Endothelial cell of umbilical vein (primary cell): ENCODE results near the gene KRT12. TPM values are rescaled to one million over a fixed set of nuclear protein-coding genes. Genes with fewer than 3 reads are reported as not detected.

ENCODE experiments used
- BruUV-seq: library from RNA; stranded (reverse); fragments of 400-500 nt; replicated peaks from 2 replicates; lab custom pipeline; 2021; lab: Mats Ljungman, UMichigan
- CTCF ChIA-PET: fragments of 300-600, 350-600 bp; sonication (Branson Sonifier 250); formaldehyde crosslinking; loops from one replicate; lab custom pipeline; 2021; ENCODE audit warnings: antibody characterized with exemption, inconsistent platforms; lab: Charles Lee
- POLR2A ChIA-PET: fragments of 300-600, 350-600 bp; sonication (Branson Sonifier 250); formaldehyde crosslinking; loops from one replicate; lab custom pipeline; 2021; ENCODE audit warnings: antibody characterized with exemption, inconsistent platforms; lab: Charles Lee
- DNase-seq: peaks from one replicate; pipeline ENCODE4 v3.0.0-alpha.2; 2011; ENCODE audit warnings: low read depth, low spot score
- FAIRE-seq: peaks from 2 replicates; lab custom pipeline; 2011; peaks lifted over from hg19 to GRCh38; lab: Jason Lieb, UNC
- H2AFZ ChIP-seq: 2 replicates; pipeline ENCODE4 v1.6.0; 2012; ENCODE audit warnings: low read depth, low read length, control low read depth, inconsistent platforms
- H3K27ac ChIP-seq: 2 replicates; pipeline ENCODE4 v1.5.1; 2011; ENCODE audit warnings: low read depth, mild to moderate bottlenecking, control low read depth, low read length, moderate library complexity; ENCODE audit not compliant: insufficient read depth
- H3K27me3 ChIP-seq, 2 experiments: 2 replicates each; pipeline versions ENCODE4 v1.6.0 to v1.6.1; 2011; ENCODE audit warnings: low read length in 2 of 2, mixed read lengths in 1 of 2; ENCODE audit not compliant: control insufficient read depth in 2 of 2, insufficient read depth in 2 of 2
- H3K36me3 ChIP-seq, 2 experiments: 2 replicates in 1 of 2; 3 replicates in 1 of 2; pipeline ENCODE4 v1.5.1; 2011; ENCODE audit warnings: low read length in 2 of 2, mild to moderate bottlenecking in 1 of 2, moderate library complexity in 1 of 2; ENCODE audit not compliant: control insufficient read depth in 2 of 2, insufficient read depth in 2 of 2; ENCODE audit errors: extremely low read depth in 1 of 2
- H3K4me1 ChIP-seq: 3 replicates; pipeline ENCODE4 v1.5.1; 2011; ENCODE audit warnings: mild to moderate bottlenecking, low read length; ENCODE audit not compliant: control insufficient read depth, insufficient read depth; ENCODE audit errors: extremely low read depth
- H3K4me2 ChIP-seq: 2 replicates; pipeline ENCODE4 v1.6.1; 2011; ENCODE audit warnings: low read length, control low read depth, mixed read lengths; ENCODE audit not compliant: insufficient read depth
- H3K4me3 ChIP-seq, 3 experiments: fragments of 200-600 bp in 1 of 3; sonication (generic), shearing (Covaris generic) in 1 of 3; replicated peaks in 1 of 3; 2 replicates each; pipeline ENCODE4 v1.5.1; 2011 to 2016; ENCODE audit warnings: control low read depth in 3 of 3, low read length in 3 of 3, mild to moderate bottlenecking in 2 of 3, inconsistent platforms in 1 of 3, low read depth in 1 of 3, moderate library complexity in 1 of 3; ENCODE audit not compliant: insufficient read depth in 1 of 3
- H3K79me2 ChIP-seq: 2 replicates; pipeline ENCODE4 v1.6.0; 2012; ENCODE audit warnings: low read length, inconsistent platforms; ENCODE audit not compliant: control insufficient read depth, insufficient read depth
- H3K9ac ChIP-seq: replicated peaks from 2 replicates; pipeline ENCODE3; 2011; ENCODE audit warnings: low read length, control low read depth; ENCODE audit not compliant: insufficient read depth; ENCODE audit errors: extremely low read depth
- H3K9me1 ChIP-seq: replicated peaks from 3 replicates; pipeline ENCODE4 v1.6.0; 2011; ENCODE audit warnings: mild to moderate bottlenecking, low read length; ENCODE audit not compliant: control insufficient read depth, insufficient read depth; ENCODE audit errors: extremely low read depth
- H3K9me3 ChIP-seq: replicated peaks from 2 replicates; pipeline ENCODE4 v1.5.1; 2012; ENCODE audit warnings: low read length, inconsistent platforms; ENCODE audit not compliant: control insufficient read depth, insufficient read depth
- H4K20me1 ChIP-seq: replicated peaks from 2 replicates; pipeline ENCODE3; 2011; ENCODE audit warnings: mild to moderate bottlenecking, low read length; ENCODE audit not compliant: control insufficient read depth, insufficient read depth; ENCODE audit errors: extremely low read depth
- EZH2 ChIP-seq: IDR thresholded peaks from 2 replicates; pipeline ENCODE4 v1.6.1; 2012; ENCODE audit warnings: borderline replicate concordance, low read depth, mild to moderate bottlenecking, moderate library complexity, low read length, inconsistent platforms; ENCODE audit not compliant: severe bottlenecking
- FOS ChIP-seq: IDR thresholded peaks from 2 replicates; pipeline ENCODE4 v1.6.1; 2011; ENCODE audit warnings: mild to moderate bottlenecking, low read length, moderate library complexity, borderline replicate concordance; ENCODE audit not compliant: insufficient read depth
- GATA2 ChIP-seq: IDR thresholded peaks from 2 replicates; pipeline ENCODE4 v1.7.0; 2011; ENCODE audit warnings: low read depth, mild to moderate bottlenecking, moderate library complexity, mixed read lengths, low read length; ENCODE audit not compliant: insufficient read length, insufficient read depth
- JUN ChIP-seq: IDR thresholded peaks from 2 replicates; pipeline ENCODE4 v1.6.1; 2011; ENCODE audit warnings: borderline replicate concordance, low read depth; ENCODE audit not compliant: insufficient read length, insufficient read depth
- MYC ChIP-seq: IDR thresholded peaks from one replicate; pipeline ENCODE4 v1.6.1; 2011; ENCODE audit warnings: mild to moderate bottlenecking, low read depth, low read length
- POLR2A ChIP-seq: IDR thresholded peaks from 2 replicates; pipeline ENCODE4 v1.6.1; 2012; ENCODE audit warnings: low read depth, mild to moderate bottlenecking, control low read depth, low read length
- POLR2AphosphoS5 ChIP-seq: IDR thresholded peaks from 2 replicates; pipeline ENCODE4 v1.6.1; 2012; ENCODE audit warnings: low read depth, mild to moderate bottlenecking, control low read depth, low read length, moderate library complexity; ENCODE audit not compliant: insufficient read depth
- dilution Hi-C: fragments of 300-500 bp; cut with MboI; formaldehyde crosslinking; loops from one replicate; pipeline ENCODE4 v1.15.0; 2019; ENCODE audit warnings: low sequenced_read_pairs; ENCODE audit not compliant: extremely low pct_ligation_motif_present
- intact Hi-C: fragments of 100-400 bp; cut with micrococcal nuclease; formaldehyde crosslinking; loops from one replicate; pipeline ENCODE4 v1.10.0; 2022
- polyA plus RNA-seq, 4 experiments: library from polyadenylated mRNA; depleted of rRNA in 3 of 4; stranded (reverse) in 3 of 4; unstranded in 1 of 4; fragments of >200 nt; gene quantifications; 2 replicates each; pipeline versions ENCODE4 v1.2.1 to v1.2.3, GENCODE V29; 2011 to 2012; ENCODE audit warnings: missing spikeins in 1 of 4
- total RNA-seq: library from RNA; stranded (reverse); gene quantifications from 2 replicates; pipeline ENCODE4 v1.2.3, GENCODE V29; 2021
- TF ChIP-seq, protein P1 (sequence below): IDR thresholded peaks from 2 replicates; pipeline ENCODE4 v1.6.1; 2011; ENCODE audit not compliant: insufficient read depth, insufficient read length
- TF ChIP-seq, protein P2 (sequence below), 2 donors: IDR thresholded peaks; 1 replicate in 1 of 2; 2 replicates in 1 of 2; pipeline ENCODE4 v1.5.1; 2011; ENCODE audit warnings: low read length in 2 of 2, mild to moderate bottlenecking in 2 of 2, moderate library complexity in 2 of 2, control low read depth in 1 of 2, inconsistent platforms in 1 of 2, low read depth in 1 of 2; ENCODE audit not compliant: insufficient read depth in 1 of 2; ENCODE audit errors: extremely low read depth in 1 of 2

KRT12 gene
- total and polyA plus RNA-seq, 2 donors (not counting 3 experiments of a cell fraction or from before 2014, with no cell fraction given): not detected

DNA sequence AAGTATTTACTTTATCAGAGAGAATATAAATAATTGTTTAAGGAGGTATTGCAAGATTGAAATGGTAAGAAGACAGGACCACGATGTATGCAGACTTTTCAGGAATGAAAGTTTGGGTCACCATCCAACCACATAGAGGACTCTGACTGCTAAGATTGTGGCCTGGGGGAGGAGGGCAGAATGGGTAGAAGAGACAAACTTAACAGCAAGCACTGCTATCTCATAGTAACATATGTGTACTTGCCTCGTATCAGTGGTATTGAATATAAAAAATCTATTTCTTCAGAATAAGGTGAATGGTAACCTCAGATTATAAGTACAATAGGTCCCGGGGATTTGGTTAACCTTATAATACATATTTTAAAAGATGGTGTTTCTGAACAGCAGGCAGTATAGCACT is 50.5 kb downstream of the KRT12 start:
- Histone ChIP-seq H2AFZ (no peak overlapping the region), H4K20me1 (no peaks in the 10 kb centered on the region), H3K4me1 (peaks cover 9% of the 10 kb centered on the region), H3K79me2 (no peaks in the 10 kb centered on the region), H3K27ac (no peak overlapping the region), H3K36me3 (peaks cover 0 to 2% of the 10 kb centered on the region in 2 experiments), H3K9ac (no peak overlapping the region), H3K4me2 (no peak overlapping the region), H3K9me3 (no peaks in the 10 kb centered on the region), H3K4me3 (no peak overlapping the region), H3K27me3 (peaks cover 2 to 4% of the 10 kb centered on the region in 2 experiments), H3K9me1 (no peaks in the 10 kb centered on the region)
- DNase-seq (no peak), FAIRE-seq (no peak)
- POLR2A ChIA-PET: no interaction called here
- intact Hi-C loops: loop anchor here (5.0 kb wide), 1 partner anchor 851 kb away; no protein-coding TSS in a partner anchor
- TF ChIP-seq FOS: no peak
- no peak for TF ChIP-seq POLR2A
- TF ChIP-seq, protein P1, sequence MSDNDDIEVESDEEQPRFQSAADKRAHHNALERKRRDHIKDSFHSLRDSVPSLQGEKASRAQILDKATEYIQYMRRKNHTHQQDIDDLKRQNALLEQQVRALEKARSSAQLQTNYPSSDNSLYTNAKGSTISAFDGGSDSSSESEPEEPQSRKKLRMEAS: no peak
- no peak for TF ChIP-seq JUN
- TF ChIP-seq GATA2: no peak
- dilution Hi-C loops: no loop called here
- CTCF ChIA-PET: interaction anchor here (1.4 kb wide), 1 partner anchor 732 kb away, joined by 5 read pairs; no protein-coding TSS in a partner anchor
- no TSS peak for BruUV-seq

DNA sequence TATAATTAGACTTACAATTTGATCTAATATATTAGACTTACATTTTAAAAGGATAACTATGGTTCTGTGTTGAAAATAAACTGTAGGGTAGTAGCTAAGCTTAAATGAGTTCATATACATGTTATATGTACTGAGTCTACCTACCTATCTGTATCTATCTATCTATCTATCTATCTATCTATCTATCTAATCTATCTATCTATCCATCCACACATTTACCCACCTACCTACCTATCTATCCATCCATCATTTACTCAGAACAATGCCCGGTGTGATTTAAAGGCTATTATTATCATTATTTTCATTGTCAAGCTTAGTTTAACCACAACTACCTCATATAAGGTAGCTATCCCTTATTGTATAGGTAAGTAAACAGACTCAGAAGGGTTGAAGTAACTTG is 51.6 kb downstream of the KRT12 start:
- Histone ChIP-seq H3K36me3 (peaks cover 0 to 2% of the 10 kb centered on the region in 2 experiments), H3K79me2 (no peaks in the 10 kb centered on the region), H3K4me2 (no peak overlapping the region), H3K9me3 (no peaks in the 10 kb centered on the region), H3K4me1 (peaks cover 9% of the 10 kb centered on the region), H3K27ac (no peak overlapping the region), H3K9me1 (no peaks in the 10 kb centered on the region), H2AFZ (no peak overlapping the region), H3K4me3 (no peak overlapping the region), H3K27me3 (peaks cover 2 to 4% of the 10 kb centered on the region in 2 experiments), H4K20me1 (no peaks in the 10 kb centered on the region), H3K9ac (no peak overlapping the region)
- intact Hi-C loops: loop anchor here (5.0 kb wide), 1 partner anchor 852 kb away; no protein-coding TSS in a partner anchor
- FAIRE-seq (no peak), DNase-seq (no peak)
- dilution Hi-C loops: no loop called here
- POLR2A ChIA-PET: no interaction called here
- BruUV-seq: no TSS peak
- CTCF ChIA-PET: interaction anchor here (1.0 to 1.4 kb wide), 3 partner anchors 12 to 848 kb away, joined by 3 to 6 read pairs (median 5); no protein-coding TSS in a partner anchor
- no peak for TF ChIP-seq POLR2A
- no peak for TF ChIP-seq MYC
- TF ChIP-seq, protein P2, sequence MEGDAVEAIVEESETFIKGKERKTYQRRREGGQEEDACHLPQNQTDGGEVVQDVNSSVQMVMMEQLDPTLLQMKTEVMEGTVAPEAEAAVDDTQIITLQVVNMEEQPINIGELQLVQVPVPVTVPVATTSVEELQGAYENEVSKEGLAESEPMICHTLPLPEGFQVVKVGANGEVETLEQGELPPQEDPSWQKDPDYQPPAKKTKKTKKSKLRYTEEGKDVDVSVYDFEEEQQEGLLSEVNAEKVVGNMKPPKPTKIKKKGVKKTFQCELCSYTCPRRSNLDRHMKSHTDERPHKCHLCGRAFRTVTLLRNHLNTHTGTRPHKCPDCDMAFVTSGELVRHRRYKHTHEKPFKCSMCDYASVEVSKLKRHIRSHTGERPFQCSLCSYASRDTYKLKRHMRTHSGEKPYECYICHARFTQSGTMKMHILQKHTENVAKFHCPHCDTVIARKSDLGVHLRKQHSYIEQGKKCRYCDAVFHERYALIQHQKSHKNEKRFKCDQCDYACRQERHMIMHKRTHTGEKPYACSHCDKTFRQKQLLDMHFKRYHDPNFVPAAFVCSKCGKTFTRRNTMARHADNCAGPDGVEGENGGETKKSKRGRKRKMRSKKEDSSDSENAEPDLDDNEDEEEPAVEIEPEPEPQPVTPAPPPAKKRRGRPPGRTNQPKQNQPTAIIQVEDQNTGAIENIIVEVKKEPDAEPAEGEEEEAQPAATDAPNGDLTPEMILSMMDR (IDR thresholded peaks at IDR 0.05; ENCODE audit: extremely low read depth in 1 of 2, insufficient read depth in 1 of 2, low read depth in 1 of 2, low read length in 2 of 2): no peak
- TF ChIP-seq FOS: no peak
- TF ChIP-seq POLR2AphosphoS5: no peak
- TF ChIP-seq GATA2: no peak
- TF ChIP-seq JUN: no peak
- TF ChIP-seq, protein P1: no peak
- TF ChIP-seq EZH2: no peak
